GM12878 (cell line): Measurements from ENCODE around the gene KCND2. TPM values are rescaled to one million over a fixed set of nuclear protein-coding genes. Genes with fewer than 3 reads are reported as not detected.
A peak's percentile ranks its signal among the peaks of the same experiment; 100 is the strongest.

Experiments used
- BCL11A ChIP-seq: IDR thresholded peaks from 2 replicates; pipeline ENCODE4 v1.6.1; 2011; ENCODE audit warnings: low read depth, low read length
- BHLHE40 ChIP-seq, 2 experiments: fragments of 450-650 bp in 1 of 2; IDR thresholded peaks; 2 replicates each; pipeline ENCODE4 v1.6.1; 2011 to 2017; ENCODE audit warnings: low read depth in 2 of 2, borderline replicate concordance in 1 of 2, improper control_type of control experiment in 1 of 2, low read length in 1 of 2, mild to moderate bottlenecking in 1 of 2
- BMI1 ChIP-seq: fragments of 450-650 bp; IDR thresholded peaks from 2 replicates; pipeline ENCODE4 v1.6.1; 2016; ENCODE audit warnings: mild to moderate bottlenecking, moderate library complexity, borderline replicate concordance
- EZH2 ChIP-seq: IDR thresholded peaks from 2 replicates; pipeline ENCODE4 v1.6.1; 2012; ENCODE audit warnings: low read depth, mild to moderate bottlenecking, control low read depth, inconsistent platforms, low read length, borderline replicate concordance; ENCODE audit not compliant: control insufficient read depth
- HCFC1 ChIP-seq: fragments of 150-350 bp; IDR thresholded peaks from 2 replicates; pipeline ENCODE4 v1.6.1; 2014; ENCODE audit warnings: low read length
- IRF4 ChIP-seq: IDR thresholded peaks from 2 replicates; pipeline ENCODE4 v1.6.1; 2011; ENCODE audit warnings: low read depth, low read length
- MEF2A ChIP-seq: IDR thresholded peaks from 2 replicates; pipeline ENCODE4 v1.6.1; 2011; ENCODE audit warnings: low read depth, mild to moderate bottlenecking, low read length, moderate library complexity; ENCODE audit not compliant: insufficient read depth
- NRF1 ChIP-seq: conservative IDR thresholded peaks from 2 replicates; pipeline ENCODE4 v1.6.1; 2011; ENCODE audit warnings: mild to moderate bottlenecking, low read depth, low read length, improper control_type of control experiment
- PAX5 ChIP-seq: IDR thresholded peaks from 2 replicates; pipeline ENCODE4 v1.6.1; 2011; ENCODE audit warnings: low read depth, low read length, borderline replicate concordance
- SMARCA5 ChIP-seq: fragments of 450-650 bp; IDR thresholded peaks from 2 replicates; pipeline ENCODE4 v1.6.1; 2017; ENCODE audit warnings: mild to moderate bottlenecking
- SRF ChIP-seq, 2 experiments: IDR thresholded peaks; 2 replicates each; pipeline ENCODE4 v1.6.1; 2011; ENCODE audit warnings: low read depth in 2 of 2, low read length in 2 of 2, mild to moderate bottlenecking in 1 of 2, moderate library complexity in 1 of 2
- TCF7 ChIP-seq: IDR thresholded peaks from 2 replicates; pipeline ENCODE4 v1.6.1; 2014; ENCODE audit warnings: antibody characterized with exemption, borderline replicate concordance
- ZNF217 ChIP-seq: fragments of 450-650 bp; IDR thresholded peaks from 2 replicates; pipeline ENCODE4 v1.6.1; 2017; ENCODE audit warnings: antibody characterized with exemption, mild to moderate bottlenecking
- polyA plus RNA-seq, 11 experiments: library from polyadenylated mRNA; depleted of rRNA in 4 of 11; unstranded in 6 of 11; stranded (reverse) in 5 of 11; fragments of >200 nt; fragmentation: Nextera tagmentation in 4 of 11; fragmentation: Illumina TruSeq in 1 of 11; extraction: Ambion mirVana in 4 of 11; extraction: Trizol in 1 of 11; gene quantifications; 1 replicate in 1 of 11; 2 replicates in 10 of 11; pipeline versions ENCODE4 v1.2.1 to v1.2.3, GENCODE V29; 2011 to 2016; ENCODE audit warnings: inconsistent platforms in 2 of 11, missing spikeins in 2 of 11, low read depth in 1 of 11
- total RNA-seq, 4 experiments: library from RNA; depleted of rRNA in 3 of 4; stranded (reverse); fragments of >200 nt in 3 of 4; fragmentation: Illumina TruSeq in 1 of 4; extraction: Trizol in 1 of 4; gene quantifications; 2 replicates each; pipeline versions ENCODE4 v1.2.1 to v1.2.3, GENCODE V29; 2013 to 2021
- TF ChIP-seq, protein P1 (sequence below): fragments of 450-650 bp; IDR thresholded peaks from 2 replicates; pipeline ENCODE4 v1.6.1; 2017; ENCODE audit warnings: borderline replicate concordance

Gene KCND2
- total and polyA plus RNA-seq, 10 of the 15 experiments (the other 5 are each of a cell fraction or from before 2014, with no cell fraction given): 3.6 to 22.3 (median 6.3) TPM

DNA sequence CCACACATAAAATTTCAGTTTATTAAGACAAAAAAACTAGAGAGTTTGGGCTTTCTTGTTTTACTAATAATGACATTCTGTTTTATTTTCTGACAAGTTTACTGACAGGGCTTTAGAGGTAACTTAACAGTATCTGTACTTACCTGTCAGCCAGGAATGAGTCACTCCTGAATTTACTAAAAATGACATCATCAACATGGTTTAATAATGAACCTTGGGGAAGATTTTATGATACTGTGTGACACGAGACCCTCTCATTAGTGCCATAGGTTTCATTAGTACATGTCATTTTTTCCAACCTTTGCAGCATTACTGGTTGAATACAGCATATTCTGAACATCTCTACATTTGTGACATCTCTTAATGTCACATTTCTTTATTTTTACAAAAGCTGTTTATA, 131.1 kb downstream of the KCND2 start (continued):
- TF ChIP-seq MEF2A: peak; percentile 50; the same call in 1 of the 2 replicates
- TF ChIP-seq IRF4: peak; percentile 82; the same call in 1 of the 2 replicates
- peak; percentile 56; the same call in 1 of the 2 replicates for TF ChIP-seq TCF7
- peak; percentile 89 for TF ChIP-seq BCL11A
- 0 out of 2 replicates have a peak, but pooled peaks have one; percentile 34 for TF ChIP-seq ZNF217
- TF ChIP-seq BMI1: peak; percentile 81
- TF ChIP-seq NRF1: no peak
- no peak for TF ChIP-seq PAX5
- TF ChIP-seq SMARCA5: no peak
- no peak for TF ChIP-seq EZH2
- no peak for TF ChIP-seq SRF (IDR thresholded peaks at IDR 0.05; ENCODE audit: low read depth in 2 of 2, low read length in 2 of 2)
- TF ChIP-seq HCFC1: no peak
- TF ChIP-seq BHLHE40 (IDR thresholded peaks at IDR 0.05; ENCODE audit: borderline replicate concordance in 1 of 2, low read depth in 2 of 2, low read length in 1 of 2): peak; percentile 91; a peak in 3 of 4 replicates
- TF ChIP-seq, protein P1, sequence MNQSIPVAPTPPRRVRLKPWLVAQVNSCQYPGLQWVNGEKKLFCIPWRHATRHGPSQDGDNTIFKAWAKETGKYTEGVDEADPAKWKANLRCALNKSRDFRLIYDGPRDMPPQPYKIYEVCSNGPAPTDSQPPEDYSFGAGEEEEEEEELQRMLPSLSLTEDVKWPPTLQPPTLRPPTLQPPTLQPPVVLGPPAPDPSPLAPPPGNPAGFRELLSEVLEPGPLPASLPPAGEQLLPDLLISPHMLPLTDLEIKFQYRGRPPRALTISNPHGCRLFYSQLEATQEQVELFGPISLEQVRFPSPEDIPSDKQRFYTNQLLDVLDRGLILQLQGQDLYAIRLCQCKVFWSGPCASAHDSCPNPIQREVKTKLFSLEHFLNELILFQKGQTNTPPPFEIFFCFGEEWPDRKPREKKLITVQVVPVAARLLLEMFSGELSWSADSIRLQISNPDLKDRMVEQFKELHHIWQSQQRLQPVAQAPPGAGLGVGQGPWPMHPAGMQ: no peak
